OCI-LY3 (cell line): ENCODE data around the gene SUSD4.

Source experiments
- EZH2phosphoT487 ChIP-seq: fragments of 200-600 bp; shearing (Covaris generic); IDR thresholded peaks from 2 replicates; pipeline ENCODE4 v1.6.1; 2018; ENCODE audit warnings: antibody characterized with exemption, mixed run types, low read depth
- TF ChIP-seq, protein P1 (sequence below): fragments of 200-600, 300-600 bp; sonication (generic); IDR thresholded peaks from 2 replicates; pipeline ENCODE4 v1.5.1; 2014; ENCODE audit warnings: antibody characterized with exemption, low read length, low read depth

DNA sequence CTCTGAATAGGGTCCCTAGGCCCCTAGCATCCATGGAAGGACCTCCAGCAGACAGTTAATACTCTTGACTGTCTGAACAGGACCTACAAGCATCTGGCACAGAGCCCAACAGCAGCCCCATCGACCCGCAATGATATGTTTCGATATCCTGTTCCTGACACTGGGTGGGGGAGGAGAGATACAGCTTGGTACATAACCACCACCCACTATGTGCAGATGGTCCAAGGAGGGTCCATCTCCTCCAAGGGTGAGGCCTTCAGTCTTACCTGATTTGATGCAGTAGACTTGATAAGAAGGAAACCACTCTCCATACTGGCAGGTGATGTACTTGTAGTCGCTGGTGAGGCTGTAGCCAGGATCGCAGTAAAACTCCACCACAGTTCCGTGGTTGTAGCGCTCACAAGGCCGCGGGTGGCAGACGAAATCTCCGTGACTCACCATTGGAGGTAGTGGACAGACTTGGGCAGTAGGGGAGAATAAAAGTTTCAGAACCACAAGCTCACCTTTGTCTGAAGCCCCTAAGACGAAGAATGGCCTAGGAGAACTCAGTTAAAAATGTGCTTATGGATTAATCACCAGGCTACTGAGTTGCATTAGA, 134.9 kb downstream of the SUSD4 start:
- TF ChIP-seq, protein P1, sequence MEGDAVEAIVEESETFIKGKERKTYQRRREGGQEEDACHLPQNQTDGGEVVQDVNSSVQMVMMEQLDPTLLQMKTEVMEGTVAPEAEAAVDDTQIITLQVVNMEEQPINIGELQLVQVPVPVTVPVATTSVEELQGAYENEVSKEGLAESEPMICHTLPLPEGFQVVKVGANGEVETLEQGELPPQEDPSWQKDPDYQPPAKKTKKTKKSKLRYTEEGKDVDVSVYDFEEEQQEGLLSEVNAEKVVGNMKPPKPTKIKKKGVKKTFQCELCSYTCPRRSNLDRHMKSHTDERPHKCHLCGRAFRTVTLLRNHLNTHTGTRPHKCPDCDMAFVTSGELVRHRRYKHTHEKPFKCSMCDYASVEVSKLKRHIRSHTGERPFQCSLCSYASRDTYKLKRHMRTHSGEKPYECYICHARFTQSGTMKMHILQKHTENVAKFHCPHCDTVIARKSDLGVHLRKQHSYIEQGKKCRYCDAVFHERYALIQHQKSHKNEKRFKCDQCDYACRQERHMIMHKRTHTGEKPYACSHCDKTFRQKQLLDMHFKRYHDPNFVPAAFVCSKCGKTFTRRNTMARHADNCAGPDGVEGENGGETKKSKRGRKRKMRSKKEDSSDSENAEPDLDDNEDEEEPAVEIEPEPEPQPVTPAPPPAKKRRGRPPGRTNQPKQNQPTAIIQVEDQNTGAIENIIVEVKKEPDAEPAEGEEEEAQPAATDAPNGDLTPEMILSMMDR: no peak
- no peak for TF ChIP-seq EZH2phosphoT487
